HEK293 (cell line): Measurements from ENCODE around the gene LETM1.

Experiments used
- CTCF ChIA-PET: fragments of 350-600 bp; formaldehyde crosslinking; extraction: SDS; loops from one replicate; lab custom pipeline; 2021; ENCODE audit warnings: antibody characterized with exemption; lab: Yijun Ruan, JAX
- POLR2A ChIA-PET: fragments of 300-600 bp; formaldehyde crosslinking; extraction: SDS; loops from one replicate; lab custom pipeline; 2020; ENCODE audit warnings: antibody characterized with exemption, inconsistent platforms; lab: Yijun Ruan, JAX
- H3K27ac ChIP-seq: fragments of 200-500 bp; sonication (Bioruptor generic); 2 replicates; pipeline ENCODE4 v1.5.1; 2014; ENCODE audit warnings: low read depth, low read length, control low read depth, inconsistent platforms; ENCODE audit errors: extremely low read depth
- H3K36me3 ChIP-seq, 2 experiments: fragments of 200-500 bp in 1 of 2; sonication (Bioruptor generic) in 1 of 2; 1 replicate in 1 of 2; 2 replicates in 1 of 2; pipeline ENCODE4 v1.5.1; 2014 to 2017; ENCODE audit warnings: inconsistent platforms in 2 of 2, low read length in 2 of 2; ENCODE audit not compliant: control insufficient read depth in 2 of 2, insufficient read depth in 1 of 2
- H3K4me1 ChIP-seq: fragments of 200-500 bp; sonication (Bioruptor generic); 2 replicates; pipeline ENCODE4 v1.5.1; 2014; ENCODE audit warnings: mild to moderate bottlenecking, low read length, inconsistent platforms; ENCODE audit not compliant: control insufficient read depth, insufficient read depth
- H3K4me3 ChIP-seq: 2 replicates; pipeline ENCODE4 v1.5.1; 2011; ENCODE audit warnings: low read depth, mild to moderate bottlenecking, control low read depth, low read length, moderate library complexity
- H3K9me3 ChIP-seq: fragments of 200-500 bp; sonication (Bioruptor generic); 2 replicates; pipeline ENCODE4 v1.5.1; 2014; ENCODE audit warnings: low read depth, low read length, inconsistent platforms; ENCODE audit not compliant: control insufficient read depth, insufficient read depth
- GLIS1 ChIP-seq: fragments of 450-650 bp; formaldehyde crosslinking; IDR thresholded peaks from 2 replicates; pipeline ENCODE4 v1.5.1; 2016; ENCODE audit warnings: missing biosample characterization, missing genetic modification characterization
- PRDM1 ChIP-seq: fragments of 450-650 bp; formaldehyde crosslinking; IDR thresholded peaks from 2 replicates; pipeline ENCODE4; 2016; ENCODE audit warnings: missing biosample characterization, missing genetic modification characterization
- REPIN1 ChIP-seq: fragments of 450-650 bp; formaldehyde crosslinking; IDR thresholded peaks from 2 replicates; pipeline ENCODE4 v1.5.1; 2017; ENCODE audit warnings: missing biosample characterization, missing genetic modification characterization, low read depth
- SCRT1 ChIP-seq: fragments of 450-650 bp; formaldehyde crosslinking; IDR thresholded peaks from 2 replicates; pipeline ENCODE4 v1.5.1; 2016; ENCODE audit warnings: missing biosample characterization, missing genetic modification characterization, borderline replicate concordance
- SETDB1 ChIP-seq: IDR thresholded peaks from one replicate; pipeline ENCODE4 v1.6.1; 2017; ENCODE audit warnings: mild to moderate bottlenecking, low read length, moderate library complexity, mixed read lengths; ENCODE audit not compliant: insufficient read length
- YY1 ChIP-seq: fragments of 450-650 bp; formaldehyde crosslinking; IDR thresholded peaks from 2 replicates; pipeline ENCODE4 v1.5.1; 2018; ENCODE audit warnings: missing biosample characterization, missing genetic modification characterization
- ZBTB1 ChIP-seq: fragments of 450-650 bp; formaldehyde crosslinking; IDR thresholded peaks from 2 replicates; pipeline ENCODE4 v1.5.1; 2016; ENCODE audit warnings: missing biosample characterization, missing genetic modification characterization
- ZEB2 ChIP-seq: fragments of 450-650 bp; formaldehyde crosslinking; IDR thresholded peaks from 2 replicates; pipeline ENCODE4 v1.5.1; 2016; ENCODE audit warnings: missing biosample characterization, missing genetic modification characterization
- ZNF274 ChIP-seq, 2 experiments: fragments of 200-500 bp in 1 of 2; fragments of 450-650 bp in 1 of 2; sonication (Bioruptor generic) in 1 of 2; formaldehyde crosslinking in 1 of 2; IDR thresholded peaks; 2 replicates each; pipeline versions ENCODE4 v1.5.1 to v1.6.1; 2014 to 2016; ENCODE audit warnings: borderline replicate concordance in 1 of 2, inconsistent platforms in 1 of 2, low read length in 1 of 2, missing biosample characterization in 1 of 2, missing genetic modification characterization in 1 of 2
- ZNF473 ChIP-seq: fragments of 450-650 bp; formaldehyde crosslinking; IDR thresholded peaks from 2 replicates; pipeline ENCODE4 v1.5.1; 2017; ENCODE audit warnings: missing biosample characterization, missing genetic modification characterization
- ZNF768 ChIP-seq: fragments of 450-650 bp; formaldehyde crosslinking; IDR thresholded peaks from 2 replicates; pipeline ENCODE4 v1.5.1; 2018; ENCODE audit warnings: missing biosample characterization, mild to moderate bottlenecking, missing genetic modification characterization
- ZSCAN30 ChIP-seq: fragments of 450-650 bp; IDR thresholded peaks from 2 replicates; pipeline ENCODE4 v1.5.1; 2018; ENCODE audit warnings: missing biosample characterization, mild to moderate bottlenecking, missing genetic modification characterization, moderate library complexity
- TF ChIP-seq, protein P1 (sequence below): fragments of 450-650 bp; formaldehyde crosslinking; optimal IDR thresholded peaks from 2 replicates; pipeline ENCODE3; 2016; ENCODE audit warnings: missing biosample characterization, mild to moderate bottlenecking, missing genetic modification characterization
- TF ChIP-seq, protein P2 (sequence below): fragments of 450-650 bp; IDR thresholded peaks from 2 replicates; pipeline ENCODE4 v1.5.1; 2018; ENCODE audit warnings: missing biosample characterization, mild to moderate bottlenecking, missing genetic modification characterization
- TF ChIP-seq, protein P3 (sequence below): fragments of 450-650 bp; formaldehyde crosslinking; IDR thresholded peaks from 2 replicates; pipeline ENCODE4 v1.5.1; 2016; ENCODE audit warnings: missing biosample characterization, missing genetic modification characterization
- TF ChIP-seq, protein P4 (sequence below): fragments of 450-650 bp; formaldehyde crosslinking; IDR thresholded peaks from 2 replicates; pipeline ENCODE4 v1.5.1; 2016; ENCODE audit warnings: missing biosample characterization, missing genetic modification characterization
- TF ChIP-seq, protein P5 (sequence below): fragments of 450-650 bp; formaldehyde crosslinking; IDR thresholded peaks from 2 replicates; pipeline ENCODE4 v1.5.1; 2016; ENCODE audit warnings: missing biosample characterization, missing genetic modification characterization

The LETM1 gene

DNA sequence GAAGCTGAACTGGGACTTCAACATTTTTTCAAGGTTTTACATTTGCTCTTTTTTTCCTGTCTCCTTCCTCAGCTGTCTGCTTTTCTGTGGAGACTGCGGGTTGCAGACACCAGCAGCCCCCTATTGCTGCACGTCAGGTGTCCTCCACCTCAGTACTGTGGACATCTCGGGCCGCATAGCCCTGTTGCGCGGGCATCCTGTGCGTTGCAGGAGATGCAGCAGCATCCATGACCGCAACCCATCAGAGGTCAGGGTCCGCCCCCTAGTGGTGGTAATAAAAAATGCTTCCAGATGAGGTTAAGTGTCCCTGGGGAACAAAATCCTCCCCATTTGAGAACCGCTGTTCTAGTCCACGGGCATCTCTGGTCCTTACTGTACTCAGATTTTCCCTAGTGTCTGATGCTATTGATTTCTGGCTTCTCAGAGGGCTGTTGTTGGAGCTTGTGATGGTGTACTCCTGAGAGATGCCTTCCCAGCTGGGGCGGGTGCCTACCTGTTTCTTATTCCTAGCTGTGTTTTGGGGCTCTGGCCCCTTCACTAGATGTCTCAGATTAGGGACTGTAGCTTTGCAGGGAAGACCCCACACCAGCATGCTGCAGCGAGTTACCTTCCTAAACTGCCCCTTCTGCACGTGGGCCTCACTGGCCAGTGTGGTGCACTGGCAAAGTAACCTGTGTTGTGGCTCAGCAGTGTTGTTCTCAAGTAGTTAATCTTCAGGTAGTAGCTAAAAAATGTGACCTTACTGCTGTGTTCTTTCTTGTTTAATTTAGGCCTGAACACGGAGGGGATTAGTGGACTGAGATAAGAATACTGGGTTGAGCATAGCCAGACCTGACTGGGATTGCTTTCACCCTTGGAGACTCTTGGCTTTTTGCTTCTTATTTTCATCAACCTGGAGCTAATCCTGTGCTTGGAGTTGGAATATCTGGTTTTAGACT lies 43.5 kb upstream of the LETM1 start (continued):
- TF ChIP-seq ZSCAN30 (tag by site-specific recombination) (peak; percentile 23; the same call in 1 of the 2 replicates), ZNF274 (IDR thresholded peaks at IDR 0.05; ENCODE audit: low read length) (no peak), ZNF274 (tag by site-specific recombination; IDR thresholded peaks at IDR 0.05; ENCODE audit: borderline replicate concordance) (no peak), ZEB2 (tag by site-specific recombination) (peak; percentile 40; the same call in 1 of the 2 replicates), ZBTB1 (tag by site-specific recombination) (no peak), ZNF768 (peak; percentile 42; the same call in 1 of the 2 replicates)
- TF ChIP-seq, protein P1, sequence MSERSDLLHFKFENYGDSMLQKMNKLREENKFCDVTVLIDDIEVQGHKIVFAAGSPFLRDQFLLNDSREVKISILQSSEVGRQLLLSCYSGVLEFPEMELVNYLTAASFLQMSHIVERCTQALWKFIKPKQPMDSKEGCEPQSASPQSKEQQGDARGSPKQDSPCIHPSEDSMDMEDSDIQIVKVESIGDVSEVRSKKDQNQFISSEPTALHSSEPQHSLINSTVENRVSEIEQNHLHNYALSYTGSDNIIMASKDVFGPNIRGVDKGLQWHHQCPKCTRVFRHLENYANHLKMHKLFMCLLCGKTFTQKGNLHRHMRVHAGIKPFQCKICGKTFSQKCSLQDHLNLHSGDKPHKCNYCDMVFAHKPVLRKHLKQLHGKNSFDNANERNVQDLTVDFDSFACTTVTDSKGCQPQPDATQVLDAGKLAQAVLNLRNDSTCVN (tag by site-specific recombination), result peak; percentile 21
- TF ChIP-seq, protein P2, sequence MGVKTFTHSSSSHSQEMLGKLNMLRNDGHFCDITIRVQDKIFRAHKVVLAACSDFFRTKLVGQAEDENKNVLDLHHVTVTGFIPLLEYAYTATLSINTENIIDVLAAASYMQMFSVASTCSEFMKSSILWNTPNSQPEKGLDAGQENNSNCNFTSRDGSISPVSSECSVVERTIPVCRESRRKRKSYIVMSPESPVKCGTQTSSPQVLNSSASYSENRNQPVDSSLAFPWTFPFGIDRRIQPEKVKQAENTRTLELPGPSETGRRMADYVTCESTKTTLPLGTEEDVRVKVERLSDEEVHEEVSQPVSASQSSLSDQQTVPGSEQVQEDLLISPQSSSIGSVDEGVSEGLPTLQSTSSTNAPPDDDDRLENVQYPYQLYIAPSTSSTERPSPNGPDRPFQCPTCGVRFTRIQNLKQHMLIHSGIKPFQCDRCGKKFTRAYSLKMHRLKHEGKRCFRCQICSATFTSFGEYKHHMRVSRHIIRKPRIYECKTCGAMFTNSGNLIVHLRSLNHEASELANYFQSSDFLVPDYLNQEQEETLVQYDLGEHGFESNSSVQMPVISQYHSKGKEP (tag by site-specific recombination), result peak; percentile 100
- TF ChIP-seq, protein P3, sequence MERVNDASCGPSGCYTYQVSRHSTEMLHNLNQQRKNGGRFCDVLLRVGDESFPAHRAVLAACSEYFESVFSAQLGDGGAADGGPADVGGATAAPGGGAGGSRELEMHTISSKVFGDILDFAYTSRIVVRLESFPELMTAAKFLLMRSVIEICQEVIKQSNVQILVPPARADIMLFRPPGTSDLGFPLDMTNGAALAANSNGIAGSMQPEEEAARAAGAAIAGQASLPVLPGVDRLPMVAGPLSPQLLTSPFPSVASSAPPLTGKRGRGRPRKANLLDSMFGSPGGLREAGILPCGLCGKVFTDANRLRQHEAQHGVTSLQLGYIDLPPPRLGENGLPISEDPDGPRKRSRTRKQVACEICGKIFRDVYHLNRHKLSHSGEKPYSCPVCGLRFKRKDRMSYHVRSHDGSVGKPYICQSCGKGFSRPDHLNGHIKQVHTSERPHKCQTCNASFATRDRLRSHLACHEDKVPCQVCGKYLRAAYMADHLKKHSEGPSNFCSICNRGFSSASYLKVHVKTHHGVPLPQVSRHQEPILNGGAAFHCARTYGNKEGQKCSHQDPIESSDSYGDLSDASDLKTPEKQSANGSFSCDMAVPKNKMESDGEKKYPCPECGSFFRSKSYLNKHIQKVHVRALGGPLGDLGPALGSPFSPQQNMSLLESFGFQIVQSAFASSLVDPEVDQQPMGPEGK (tag by site-specific recombination), result 0 out of 2 replicates have a peak, but pooled peaks have one; percentile 11
- TF ChIP-seq, all 188 proteins: peak for 13

DNA sequence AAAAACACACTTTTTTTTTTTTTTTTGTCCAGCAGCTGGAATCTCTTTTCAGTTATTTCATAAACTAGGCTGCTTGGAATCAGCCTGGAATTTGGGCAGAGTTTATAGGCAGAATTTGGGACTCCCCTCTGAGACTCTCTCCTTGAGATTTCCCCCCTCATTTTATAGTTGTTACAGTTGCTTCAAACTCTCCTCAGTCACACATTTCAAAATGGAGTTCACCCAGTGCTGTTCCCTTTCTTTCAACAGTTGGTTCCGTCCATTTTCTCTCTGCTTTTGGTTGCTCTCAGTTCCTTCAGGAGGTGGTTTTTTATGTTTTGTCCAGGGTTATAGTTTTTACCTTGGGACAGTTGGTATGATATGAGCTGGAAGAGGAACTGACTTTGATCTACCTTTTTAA lies 42.7 kb upstream of the LETM1 start:
- Histone ChIP-seq H3K36me3 (peaks cover 0 to 53% of the 10 kb centered on the region in 2 experiments; a peak in 2 of 3 replicates), H3K27ac (no peak overlapping the region), H3K9me3 (no peaks in the 10 kb centered on the region), H3K4me1 (0 out of 2 replicates have a peak, but pooled peaks cover 3% of the 10 kb centered on the region), H3K4me3 (no peak overlapping the region)
- ChIA-PET POLR2A (interaction anchor here (0.6 to 0.8 kb wide), 2 partner anchors 11 to 208 kb away, joined by 3 read pairs; no protein-coding TSS in a partner anchor), CTCF (interaction anchor here (0.6 to 4.0 kb wide), 14 partner anchors 11 to 151 kb away, joined by 3 to 33 read pairs (median 7); no protein-coding TSS in a partner anchor)
- TF ChIP-seq ZNF473 (tag by site-specific recombination) (no peak), PRDM1 (tag by site-specific recombination) (0 out of 2 replicates have a peak, but pooled peaks have one; percentile 25), REPIN1 (tag by site-specific recombination) (no peak), SETDB1 (no peak), GLIS1 (tag by site-specific recombination) (no peak), SCRT1 (tag by site-specific recombination) (0 out of 2 replicates have a peak, but pooled peaks have one; percentile 19), YY1 (tag by site-specific recombination) (no peak)
- TF ChIP-seq, protein P4, sequence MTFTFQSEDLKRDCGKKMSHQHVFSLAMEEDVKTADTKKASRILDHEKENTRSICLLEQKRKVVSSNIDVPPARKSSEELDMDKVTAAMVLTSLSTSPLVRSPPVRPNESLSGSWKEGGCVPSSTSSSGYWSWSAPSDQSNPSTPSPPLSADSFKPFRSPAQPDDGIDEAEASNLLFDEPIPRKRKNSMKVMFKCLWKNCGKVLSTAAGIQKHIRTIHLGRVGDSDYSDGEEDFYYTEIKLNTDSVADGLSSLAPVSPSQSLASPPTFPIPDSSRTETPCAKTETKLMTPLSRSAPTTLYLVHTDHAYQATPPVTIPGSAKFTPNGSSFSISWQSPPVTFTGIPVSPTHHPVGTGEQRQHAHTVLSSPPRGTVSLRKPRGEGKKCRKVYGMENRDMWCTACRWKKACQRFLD, result no peak
- TF ChIP-seq, protein P5, sequence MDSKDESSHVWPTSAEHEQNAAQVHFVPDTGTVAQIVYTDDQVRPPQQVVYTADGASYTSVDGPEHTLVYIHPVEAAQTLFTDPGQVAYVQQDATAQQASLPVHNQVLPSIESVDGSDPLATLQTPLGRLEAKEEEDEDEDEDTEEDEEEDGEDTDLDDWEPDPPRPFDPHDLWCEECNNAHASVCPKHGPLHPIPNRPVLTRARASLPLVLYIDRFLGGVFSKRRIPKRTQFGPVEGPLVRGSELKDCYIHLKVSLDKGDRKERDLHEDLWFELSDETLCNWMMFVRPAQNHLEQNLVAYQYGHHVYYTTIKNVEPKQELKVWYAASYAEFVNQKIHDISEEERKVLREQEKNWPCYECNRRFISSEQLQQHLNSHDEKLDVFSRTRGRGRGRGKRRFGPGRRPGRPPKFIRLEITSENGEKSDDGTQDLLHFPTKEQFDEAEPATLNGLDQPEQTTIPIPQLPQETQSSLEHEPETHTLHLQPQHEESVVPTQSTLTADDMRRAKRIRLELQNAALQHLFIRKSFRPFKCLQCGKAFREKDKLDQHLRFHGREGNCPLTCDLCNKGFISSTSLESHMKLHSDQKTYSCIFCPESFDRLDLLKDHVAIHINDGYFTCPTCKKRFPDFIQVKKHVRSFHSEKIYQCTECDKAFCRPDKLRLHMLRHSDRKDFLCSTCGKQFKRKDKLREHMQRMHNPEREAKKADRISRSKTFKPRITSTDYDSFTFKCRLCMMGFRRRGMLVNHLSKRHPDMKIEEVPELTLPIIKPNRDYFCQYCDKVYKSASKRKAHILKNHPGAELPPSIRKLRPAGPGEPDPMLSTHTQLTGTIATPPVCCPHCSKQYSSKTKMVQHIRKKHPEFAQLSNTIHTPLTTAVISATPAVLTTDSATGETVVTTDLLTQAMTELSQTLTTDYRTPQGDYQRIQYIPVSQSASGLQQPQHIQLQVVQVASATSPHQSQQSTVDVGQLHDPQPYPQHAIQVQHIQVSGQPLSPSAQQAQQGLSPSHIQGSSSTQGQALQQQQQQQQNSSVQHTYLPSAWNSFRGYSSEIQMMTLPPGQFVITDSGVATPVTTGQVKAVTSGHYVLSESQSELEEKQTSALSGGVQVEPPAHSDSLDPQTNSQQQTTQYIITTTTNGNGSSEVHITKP, result peak; percentile 93
